GM18858 (cell line): Measurements from ENCODE around the gene FBXO34.
A peak's percentile ranks its signal among the peaks of the same experiment; 100 is the strongest.

Experiments used
- ATAC-seq: cut with Tn5 transposase; IDR thresholded peaks from one replicate; pipeline ENCODE4 v1.9.1; 2021; ENCODE audit not compliant: unreplicated experiment

Gene FBXO34

GRCh38 chr14:55271572-55272298 lies 514 bp downstream of the FBXO34 start:
- ATAC-seq, result peak; percentile 21

- no peak for ATAC-seq
Observed at GRCh38 chr14:55272387-55272786, 1.2 kb downstream of the FBXO34 start.

GRCh38 chr14:55272922-55273321 lies 1.7 kb downstream of the FBXO34 start:
- no peak for ATAC-seq

GRCh38 chr14:55274146-55274545 lies 2.9 kb downstream of the FBXO34 start:
- no peak for ATAC-seq

GRCh38 chr14:55274751-55275150 lies 3.5 kb downstream of the FBXO34 start:
- ATAC-seq, result no peak

GRCh38 chr14:55276736-55277135 lies 5.5 kb downstream of the FBXO34 start:
- ATAC-seq, result no peak

- peak; percentile 87 for ATAC-seq
Observed at GRCh38 chr14:55277972-55278740, 6.9 kb downstream of the FBXO34 start.

- ATAC-seq, result no peak
Observed at GRCh38 chr14:55279384-55279783, 8.2 kb downstream of the FBXO34 start.

- no peak for ATAC-seq
Observed at GRCh38 chr14:55281316-55281839, 10.2 kb downstream of the FBXO34 start.

- no peak for ATAC-seq
Observed at GRCh38 chr14:55285048-55285652, 13.9 kb downstream of the FBXO34 start.

- no peak for ATAC-seq
Observed at GRCh38 chr14:55288439-55288838, 17.2 kb downstream of the FBXO34 start.

- ATAC-seq, result no peak
Observed at GRCh38 chr14:55291480-55292081, 20.4 kb downstream of the FBXO34 start.

- ATAC-seq, result no peak
Observed at GRCh38 chr14:55294603-55295002, 23.4 kb downstream of the FBXO34 start.

GRCh38 chr14:55297611-55298499 lies 26.6 kb downstream of the FBXO34 start:
- no peak for ATAC-seq

GRCh38 chr14:55298500-55298822 lies 27.2 kb downstream of the FBXO34 start:
- ATAC-seq, result no peak

GRCh38 chr14:55301437-55302121 lies 30.4 kb downstream of the FBXO34 start:
- ATAC-seq, result no peak

GRCh38 chr14:55302367-55303124 lies 31.3 kb downstream of the FBXO34 start:
- ATAC-seq, result no peak

- ATAC-seq, result no peak
Observed at GRCh38 chr14:55303125-55303499, 31.9 kb downstream of the FBXO34 start.

GRCh38 chr14:55303691-55304145 lies 32.5 kb downstream of the FBXO34 start:
- no peak for ATAC-seq
